Measurements from ENCODE around the gene CNTNAP1. TPM values are rescaled to one million over a fixed set of nuclear protein-coding genes. Genes with fewer than 3 reads are reported as not detected.

Gene CNTNAP1
- total RNA-seq, 1 experiment from 2014 or later = 7.7 TPM

DNA sequence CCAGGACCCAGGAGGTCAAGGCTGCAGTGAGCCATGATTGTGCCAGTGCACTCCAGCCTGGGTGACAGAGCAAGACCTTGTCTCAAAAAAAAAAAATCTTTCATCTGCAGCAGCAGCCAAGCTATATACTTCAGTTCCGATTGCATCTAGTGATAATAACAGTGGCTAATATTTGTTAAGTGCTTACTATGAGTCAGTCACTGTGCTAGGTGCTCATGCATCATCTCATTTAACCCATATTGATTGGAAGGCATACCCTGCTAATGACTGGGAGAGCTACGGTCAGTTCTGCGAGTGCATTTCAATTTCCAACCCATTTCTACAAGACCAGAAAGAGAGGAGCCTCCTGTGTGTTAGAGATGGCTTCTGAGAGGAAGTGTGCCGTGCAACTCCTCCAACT, 30.9 kb upstream of the CNTNAP1 start:
- peaks cover 7% of the 10 kb centered on the region for H3K27me3 Mint-ChIP-seq (ENCODE audit: low read depth)
- no peak overlapping the region for H3K4me2 ChIP-seq (ENCODE audit: insufficient read depth, insufficient read length, low read length)
- no peaks in the 10 kb centered on the region for H3K9me3 ChIP-seq (ENCODE audit: control insufficient read depth, low read depth, low read length)
- no peak overlapping the region for H2BK20ac ChIP-seq (ENCODE audit: low read depth, low read length, poor library complexity, severe bottlenecking)
- peaks cover 10 to 12% of the 10 kb centered on the region in 2 experiments for H3K4me1 Mint-ChIP-seq
- no peak for DNase-seq
- H3K79me1 ChIP-seq (ENCODE audit: insufficient read depth, low read depth, low read length, poor library complexity, severe bottlenecking) = no peaks in the 10 kb centered on the region
- no peak overlapping the region for H3T11ph ChIP-seq (ENCODE audit: low read length)
- no peak overlapping the region for H3K18ac ChIP-seq (ENCODE audit: insufficient read length, low read depth, low read length)
- no peak overlapping the region for H2BK15ac ChIP-seq (ENCODE audit: low read depth, low read length)
- no peaks in the 10 kb centered on the region; a peak in 1 of 5 replicates for H3K9me3 Mint-ChIP-seq
- H2AFZ ChIP-seq (ENCODE audit: low read length) = no peak overlapping the region
- no peak overlapping the region for H4K8ac ChIP-seq (replicated peaks; ENCODE audit: insufficient read length, low read depth, low read length)
- no peak overlapping the region for H3K27ac ChIP-seq (ENCODE audit: insufficient read length, low read depth, low read length)
- no peak overlapping the region for H3K56ac ChIP-seq (ENCODE audit: insufficient read length, low read depth, low read length)
- WGBS (ENCODE audit: extremely low coverage, insufficient read length, low lambda C conversion rate) = no CpG with 5 or more reads among the region's 4 CpGs
- no peak overlapping the region for H2BK5ac ChIP-seq (ENCODE audit: insufficient read length, low read length)
- no peak overlapping the region for H3K23ac ChIP-seq (ENCODE audit: insufficient read length, low read depth, low read length)
- no peak overlapping the region for H3K9ac ChIP-seq (ENCODE audit: extremely low read depth, insufficient read length, low read length)
- H3K79me2 ChIP-seq (ENCODE audit: insufficient read depth, low read length) = no peaks in the 10 kb centered on the region
- H4K5ac ChIP-seq (ENCODE audit: insufficient read length, low read depth, low read length) = no peak overlapping the region
- peaks cover 10% of the 10 kb centered on the region for H3K23me2 ChIP-seq (ENCODE audit: insufficient read length, low read depth, low read length, poor library complexity, severe bottlenecking)
- H3K4me3 Mint-ChIP-seq = no peak overlapping the region
- H3K14ac ChIP-seq (ENCODE audit: insufficient read depth, low read length) = no peak overlapping the region
- no peak overlapping the region for H2BK120ac ChIP-seq (ENCODE audit: low read depth, low read length, poor library complexity, severe bottlenecking)
- no peaks in the 10 kb centered on the region for H3K36me3 Mint-ChIP-seq (ENCODE audit: insufficient read depth in 1 of 3, low read depth in 3 of 3)
- no peak overlapping the region for H4K91ac ChIP-seq (ENCODE audit: insufficient read length, low read depth, low read length)
- no peak overlapping the region for H2AK5ac ChIP-seq (ENCODE audit: insufficient read length, low read length)
- H2BK12ac ChIP-seq (ENCODE audit: insufficient read length, low read depth, low read length) = no peak overlapping the region
- H3K27me3 ChIP-seq (ENCODE audit: insufficient read depth, low read length) = no peaks in the 10 kb centered on the region
- TF ChIP-seq, protein P1, sequence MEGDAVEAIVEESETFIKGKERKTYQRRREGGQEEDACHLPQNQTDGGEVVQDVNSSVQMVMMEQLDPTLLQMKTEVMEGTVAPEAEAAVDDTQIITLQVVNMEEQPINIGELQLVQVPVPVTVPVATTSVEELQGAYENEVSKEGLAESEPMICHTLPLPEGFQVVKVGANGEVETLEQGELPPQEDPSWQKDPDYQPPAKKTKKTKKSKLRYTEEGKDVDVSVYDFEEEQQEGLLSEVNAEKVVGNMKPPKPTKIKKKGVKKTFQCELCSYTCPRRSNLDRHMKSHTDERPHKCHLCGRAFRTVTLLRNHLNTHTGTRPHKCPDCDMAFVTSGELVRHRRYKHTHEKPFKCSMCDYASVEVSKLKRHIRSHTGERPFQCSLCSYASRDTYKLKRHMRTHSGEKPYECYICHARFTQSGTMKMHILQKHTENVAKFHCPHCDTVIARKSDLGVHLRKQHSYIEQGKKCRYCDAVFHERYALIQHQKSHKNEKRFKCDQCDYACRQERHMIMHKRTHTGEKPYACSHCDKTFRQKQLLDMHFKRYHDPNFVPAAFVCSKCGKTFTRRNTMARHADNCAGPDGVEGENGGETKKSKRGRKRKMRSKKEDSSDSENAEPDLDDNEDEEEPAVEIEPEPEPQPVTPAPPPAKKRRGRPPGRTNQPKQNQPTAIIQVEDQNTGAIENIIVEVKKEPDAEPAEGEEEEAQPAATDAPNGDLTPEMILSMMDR (conservative IDR thresholded peaks at IDR 0.05) = no peak
- no peaks in the 10 kb centered on the region for H3K4me1 ChIP-seq (ENCODE audit: insufficient read depth, low read length)
- H4K20me1 ChIP-seq (ENCODE audit: control insufficient read depth, insufficient read depth, insufficient read length) = no peaks in the 10 kb centered on the region
- no peak overlapping the region for H3K27ac Mint-ChIP-seq
- no peak overlapping the region for H3K4ac ChIP-seq (ENCODE audit: low read depth, low read length)

Data from H9 (cell line).